ENCODE measurements around the gene CRACR2B. TPM values are rescaled to one million over a fixed set of nuclear protein-coding genes. Genes with fewer than 3 reads are reported as not detected.

CRACR2B gene
- total RNA-seq, 4 donors from 2014 or later: 82.7 to 373 (median 210) TPM

DNA sequence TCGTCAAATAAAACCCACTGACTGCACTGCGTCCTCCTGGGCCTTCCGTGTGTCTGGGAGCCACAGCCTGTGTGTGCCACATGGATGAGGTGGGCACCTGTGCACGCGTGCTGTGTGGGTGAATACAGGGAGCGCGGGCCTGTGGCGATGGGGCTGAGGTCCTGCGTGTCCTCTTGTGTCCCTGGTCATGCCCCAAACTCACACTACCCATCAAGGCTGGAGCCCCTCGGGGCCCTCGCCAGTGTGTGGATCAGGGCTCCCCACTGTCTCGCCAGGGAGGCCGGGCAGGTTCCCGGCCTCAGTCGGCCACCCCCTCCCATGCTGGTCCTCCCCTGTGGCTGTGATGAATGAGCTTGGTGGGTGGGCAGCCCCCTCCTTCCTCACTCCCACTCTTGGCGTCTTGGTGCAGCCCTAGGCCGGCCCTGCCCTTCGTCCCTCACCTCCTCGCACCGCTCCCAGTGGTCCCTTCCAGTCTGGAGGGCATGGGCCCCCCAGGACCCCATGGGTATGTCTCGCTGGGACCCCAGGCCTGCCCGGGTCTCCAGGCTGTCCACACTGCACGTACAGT, 4.3 kb downstream of the CRACR2B start:
- no peak for DNase-seq
- in situ Hi-C loops (cut with MboI; ENCODE audit: low pct_ligation_motif_present in 1 of 4, low pct_unique_long_range_greater_than_20kb in 1 of 4, low sequenced_read_pairs in 3 of 4) (no loop called here), intact Hi-C loops (cut with DNase I; ENCODE audit: low total_unique reads) (no loop called here)
- Histone ChIP-seq H3K9me3 (no peaks in the 10 kb centered on the region), H3K4me3 (peak overlapping the region; percentile 10 to 86 (median 60)), H3K27ac (peak overlapping the region; percentile 88 to 95 (median 92)), H3K4me1 (peaks cover 40 to 83% (median 68%) of the 10 kb centered on the region in 4 donors), H3K36me3 (peaks cover 0 to under 1% (median 0%) of the 10 kb centered on the region in 4 donors), H3K27me3 (peaks cover 50% of the 10 kb centered on the region)
- WGBS, 2 donors (ENCODE audit: low coverage in 1 of 2): 70% methylated on average over 23 of the region's 23 CpGs; no CpG with 5 or more reads in 1 of the 2 donors
- no peak for TF ChIP-seq POLR2AphosphoS5 (IDR thresholded peaks at IDR 0.05)
- no peak for TF ChIP-seq POLR2A (IDR thresholded peaks at IDR 0.05)
- no peak for TF ChIP-seq EP300 (IDR thresholded peaks at IDR 0.05; ENCODE audit: low read depth)
- TF ChIP-seq, protein P1, sequence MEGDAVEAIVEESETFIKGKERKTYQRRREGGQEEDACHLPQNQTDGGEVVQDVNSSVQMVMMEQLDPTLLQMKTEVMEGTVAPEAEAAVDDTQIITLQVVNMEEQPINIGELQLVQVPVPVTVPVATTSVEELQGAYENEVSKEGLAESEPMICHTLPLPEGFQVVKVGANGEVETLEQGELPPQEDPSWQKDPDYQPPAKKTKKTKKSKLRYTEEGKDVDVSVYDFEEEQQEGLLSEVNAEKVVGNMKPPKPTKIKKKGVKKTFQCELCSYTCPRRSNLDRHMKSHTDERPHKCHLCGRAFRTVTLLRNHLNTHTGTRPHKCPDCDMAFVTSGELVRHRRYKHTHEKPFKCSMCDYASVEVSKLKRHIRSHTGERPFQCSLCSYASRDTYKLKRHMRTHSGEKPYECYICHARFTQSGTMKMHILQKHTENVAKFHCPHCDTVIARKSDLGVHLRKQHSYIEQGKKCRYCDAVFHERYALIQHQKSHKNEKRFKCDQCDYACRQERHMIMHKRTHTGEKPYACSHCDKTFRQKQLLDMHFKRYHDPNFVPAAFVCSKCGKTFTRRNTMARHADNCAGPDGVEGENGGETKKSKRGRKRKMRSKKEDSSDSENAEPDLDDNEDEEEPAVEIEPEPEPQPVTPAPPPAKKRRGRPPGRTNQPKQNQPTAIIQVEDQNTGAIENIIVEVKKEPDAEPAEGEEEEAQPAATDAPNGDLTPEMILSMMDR (IDR thresholded peaks at IDR 0.05): no peak

DNA sequence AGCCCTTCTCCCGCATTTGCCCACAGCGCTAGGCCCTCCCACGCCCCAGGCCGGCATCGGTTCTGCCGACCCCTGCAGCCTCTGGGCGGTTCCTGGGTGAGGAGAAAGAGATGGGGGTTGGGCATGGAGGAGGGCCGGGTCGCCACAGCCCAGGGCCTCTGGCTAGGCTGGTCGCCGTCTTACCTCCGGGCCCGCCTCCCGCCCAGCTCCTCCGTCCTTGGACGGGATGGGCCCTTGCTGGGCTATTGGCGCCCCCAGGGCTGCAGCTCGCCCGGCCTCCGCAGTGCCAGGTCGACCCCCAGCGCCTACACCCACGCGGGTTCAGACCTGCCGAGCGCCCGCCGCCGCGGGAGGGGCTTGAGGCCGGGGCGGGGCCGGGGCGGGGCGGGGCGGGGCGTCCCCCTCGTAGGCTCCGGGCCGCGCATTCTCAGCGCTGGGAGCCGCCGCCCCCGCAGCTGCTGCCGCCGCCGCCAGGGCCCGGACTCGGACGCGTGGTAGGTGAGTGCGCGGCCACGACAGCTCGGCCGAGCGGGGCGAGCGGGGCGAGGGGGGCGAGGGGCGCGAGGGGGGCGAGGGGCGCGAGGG, 4.9 kb downstream of the CRACR2B start, which contains the start of gene CD151:
CD151 (plus strand) TSS at position 424 of the 585 bp plus-strand sequence. CDS start 3,118 bp downstream, outside the sequence.
- H3K36me3 ChIP-seq: peaks cover 0 to 6% (median 3%) of the 10 kb centered on the region in 4 donors
- no peaks in the 10 kb centered on the region for H3K9me3 ChIP-seq
- TF ChIP-seq POLR2A (IDR thresholded peaks at IDR 0.05) (no peak), POLR2AphosphoS5 (IDR thresholded peaks at IDR 0.05) (peak in 2 of 3 donors; percentile 46 to 63)
- TF ChIP-seq, protein P1 (IDR thresholded peaks at IDR 0.05): peak in 1 of 5 experiments; percentile 6
- peak within 1 kb of the TSS; percentile 88 to 95 (median 92) for H3K27ac ChIP-seq
- in situ Hi-C loops (cut with MboI; ENCODE audit: low pct_ligation_motif_present in 1 of 4, low pct_unique_long_range_greater_than_20kb in 1 of 4, low sequenced_read_pairs in 3 of 4): no loop called here
- H3K4me3 ChIP-seq: peak within 1 kb of the TSS; percentile 54 to 86 (median 62)
- intact Hi-C loops (cut with DNase I; ENCODE audit: low total_unique reads): no loop called here
- 3% methylated on average over 22 of the region's 67 CpGs; no CpG with 5 or more reads in 1 of the 2 donors for WGBS, 2 donors (ENCODE audit: low coverage in 1 of 2)
- peaks cover 40 to 83% (median 68%) of the 10 kb centered on the region in 4 donors for H3K4me1 ChIP-seq
- peak; percentile 76 for DNase-seq
- H3K27me3 ChIP-seq: peaks cover 44% of the 10 kb centered on the region

DNA sequence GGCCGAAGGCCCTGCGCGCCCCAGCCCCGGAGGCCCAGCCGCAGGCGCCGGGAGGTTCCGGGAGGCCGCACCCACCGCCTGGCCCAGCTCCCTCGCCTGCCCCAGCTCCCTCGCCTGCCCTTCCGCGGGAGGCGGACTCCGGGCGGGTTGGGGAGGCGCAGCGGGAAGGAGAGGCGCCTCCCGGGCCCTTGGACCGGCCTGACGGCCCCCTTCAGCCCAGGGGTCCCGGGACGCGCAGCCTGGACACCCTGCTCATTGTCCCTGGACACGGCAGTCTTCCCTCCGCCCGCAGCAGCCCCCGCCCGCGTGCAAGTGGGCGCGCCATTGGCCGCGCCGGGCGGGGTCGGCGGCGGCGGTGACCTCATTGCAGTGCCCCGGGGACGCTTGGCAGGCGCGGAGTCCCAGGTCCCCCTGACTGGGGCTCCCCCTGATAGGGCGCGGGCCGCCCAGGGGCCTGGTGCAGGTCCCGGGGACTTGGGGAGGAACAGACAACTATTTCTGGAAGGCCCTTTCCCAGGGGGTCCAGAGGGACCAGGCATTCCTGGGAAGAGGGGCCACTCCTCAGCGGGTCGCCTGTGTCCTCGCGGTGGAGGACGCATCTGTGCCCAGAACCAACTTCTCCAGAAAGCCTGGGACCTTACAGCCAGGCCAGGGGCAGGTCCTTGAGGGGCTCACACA, 5.5 kb downstream of the CRACR2B start:
- DNase-seq: peak; percentile 73
- peaks cover 0 to 7% (median 3%) of the 10 kb centered on the region in 4 donors for H3K36me3 ChIP-seq
- WGBS, 2 donors (ENCODE audit: low coverage in 1 of 2): 1% methylated on average over 28 of the region's 55 CpGs; no CpG with 5 or more reads in 1 of the 2 donors

More for the DNA sequence above, 5.5 kb downstream of the CRACR2B start:
- Histone ChIP-seq H3K27me3 (peaks cover 38% of the 10 kb centered on the region), H3K4me1 (peaks cover 40 to 83% (median 68%) of the 10 kb centered on the region in 4 donors), H3K9me3 (no peaks in the 10 kb centered on the region), H3K4me3 (peak overlapping the region; percentile 54 to 86 (median 62)), H3K27ac (peak overlapping the region; percentile 88 to 95 (median 92))
- in situ Hi-C loops (cut with MboI; ENCODE audit: low pct_ligation_motif_present in 1 of 4, low pct_unique_long_range_greater_than_20kb in 1 of 4, low sequenced_read_pairs in 3 of 4) (no loop called here), intact Hi-C loops (cut with DNase I; ENCODE audit: low total_unique reads) (no loop called here)
- peak; percentile 15 to 75 (median 60) for TF ChIP-seq POLR2AphosphoS5 (IDR thresholded peaks at IDR 0.05)
- TF ChIP-seq POLR2A (IDR thresholded peaks at IDR 0.05): peak; percentile 79
- TF ChIP-seq, protein P1 (IDR thresholded peaks at IDR 0.05): no peak
- no peak for TF ChIP-seq EP300 (IDR thresholded peaks at IDR 0.05; ENCODE audit: low read depth)

All from transverse colon (tissue), 4 donors.